Smooth muscle cell (in vitro differentiated cells): ENCODE results near the gene LTB. TPM values are rescaled to one million over a fixed set of nuclear protein-coding genes. Genes with fewer than 3 reads are reported as not detected.
A peak's percentile ranks its signal among the peaks of the same experiment; 100 is the strongest.

ENCODE experiments used
- DNase-seq: peaks from one replicate; lab custom pipeline; 2025; ENCODE audit not compliant: unreplicated experiment; lab: John Stamatoyannopoulos, UW
- H2AFZ ChIP-seq: fragments of 200-600 bp; sonication (generic); 2 replicates; pipeline ENCODE4 v1.6.0; 2016; ENCODE audit warnings: antibody characterized with exemption, low read depth, mild to moderate bottlenecking
- H3F3A ChIP-seq: fragments of 200-600 bp; sonication (generic); 2 replicates; pipeline ENCODE4 v1.6.0; 2017; ENCODE audit warnings: antibody characterized with exemption, low read depth
- H3K27ac ChIP-seq: fragments of 200-600 bp; sonication (generic); 2 replicates; pipeline ENCODE4 v1.5.1; 2016; ENCODE audit warnings: low read depth, mild to moderate bottlenecking
- H3K27me3 ChIP-seq: fragments of 200-600 bp; sonication (generic); 2 replicates; pipeline ENCODE4 v1.6.1; 2016; ENCODE audit warnings: low read depth, mild to moderate bottlenecking
- H3K36me3 ChIP-seq: fragments of 200-600 bp; sonication (generic); 2 replicates; pipeline ENCODE4 v1.5.1; 2016; ENCODE audit warnings: low read depth
- H3K4me1 ChIP-seq: fragments of 200-600 bp; sonication (generic); 2 replicates; pipeline ENCODE4 v1.5.1; 2016; ENCODE audit warnings: low read depth
- H3K4me2 ChIP-seq: fragments of 200-600 bp; sonication (generic); 2 replicates; pipeline ENCODE4 v1.6.0; 2016; ENCODE audit warnings: mild to moderate bottlenecking
- H3K4me3 ChIP-seq: fragments of 200-600 bp; sonication (generic); 2 replicates; pipeline ENCODE4 v1.5.1; 2016; ENCODE audit warnings: mild to moderate bottlenecking
- H3K79me2 ChIP-seq: fragments of 200-600 bp; sonication (generic); 2 replicates; pipeline ENCODE4 v1.6.0; 2016; ENCODE audit warnings: low read depth, mild to moderate bottlenecking
- H3K9ac ChIP-seq: fragments of 200-600 bp; sonication (generic); 2 replicates; pipeline ENCODE4 v1.6.0; 2016; ENCODE audit warnings: low read depth
- H3K9me3 ChIP-seq: fragments of 200-600 bp; sonication (generic); replicated peaks from 2 replicates; pipeline ENCODE4 v1.5.1; 2016; ENCODE audit warnings: low read depth
- H4K20me1 ChIP-seq: fragments of 200-600 bp; sonication (generic); 2 replicates; pipeline ENCODE4 v1.6.0; 2016; ENCODE audit warnings: low read depth
- CTCF ChIP-seq: fragments of 200-600 bp; sonication (generic); IDR thresholded peaks from 2 replicates; pipeline ENCODE4 v1.5.1; 2017; ENCODE audit warnings: borderline replicate concordance, mild to moderate bottlenecking, antibody characterized with exemption; ENCODE audit not compliant: insufficient read depth, poor library complexity, severe bottlenecking
- WGBS: methylation state at CpG from one replicate; pipeline ENCODE4 v1.1.7; 2016; ENCODE audit warnings: low lambda C conversion rate; 5-methylcytosine and 5-hydroxymethylcytosine counted together
- polyA plus RNA-seq: library from polyadenylated mRNA; unstranded; fragments of >200 nt; fragmentation: Nextera tagmentation; extraction: Ambion mirVana; gene quantifications from 2 replicates; pipeline ENCODE4 v1.2.1, GENCODE V29; 2016
- total RNA-seq: library from RNA; depleted of rRNA; stranded (reverse); fragments of >200 nt; gene quantifications from 2 replicates; pipeline ENCODE4 v1.2.3, GENCODE V29; 2014

The LTB gene
- total and polyA plus RNA-seq, 2 experiments from 2014 or later = 0.75 TPM; not detected in 1

GRCh38 chr6:31541658-31542521, 40.3 kb downstream of the LTB start, which contains the start of gene DDX39B:
Gene DDX39B, minus strand, starts transcription at chr6:31542003. Its CDS starts 1,471 bp downstream, at chr6:31540532.
- H3K79me2 ChIP-seq = peaks cover 55% of the 10 kb centered on the region
- H3K4me3 ChIP-seq = peak within 1 kb of the TSS; percentile 93
- H3K4me2 ChIP-seq = peak within 1 kb of the TSS; percentile 99
- H3K36me3 ChIP-seq = no peaks in the 10 kb centered on the region
- H4K20me1 ChIP-seq = peaks cover 46% of the 10 kb centered on the region
- H3K9me3 ChIP-seq = no peaks in the 10 kb centered on the region
- H3K27ac ChIP-seq = peak within 1 kb of the TSS; percentile 90
- peaks cover 19% of the 10 kb centered on the region for H3F3A ChIP-seq
- peak within 1 kb of the TSS; percentile 95 for H3K9ac ChIP-seq
- no peak for TF ChIP-seq CTCF
- no peaks in the 10 kb centered on the region for H3K27me3 ChIP-seq
- H3K4me1 ChIP-seq = peaks cover 20% of the 10 kb centered on the region
- peak within 1 kb of the TSS; percentile 86 for H2AFZ ChIP-seq
- WGBS = under 1% methylated on average over 43 of the region's 43 CpGs
- DNase-seq = peak; percentile 67

GRCh38 chr6:31541059-31541657, 41.1 kb downstream of the LTB start:
- Histone ChIP-seq H3K27me3 (no peaks in the 10 kb centered on the region), H3K36me3 (peaks cover 2% of the 10 kb centered on the region), H4K20me1 (peaks cover 53% of the 10 kb centered on the region), H3K9me3 (no peaks in the 10 kb centered on the region), H3K4me3 (peak overlapping the region; percentile 93), H3K4me1 (peaks cover 20% of the 10 kb centered on the region), H3K79me2 (peaks cover 63% of the 10 kb centered on the region), H3K4me2 (peak overlapping the region; percentile 99), H3K27ac (peak overlapping the region; percentile 90), H3F3A (peaks cover 17% of the 10 kb centered on the region), H3K9ac (peak overlapping the region; percentile 95), H2AFZ (no peak overlapping the region)
- TF ChIP-seq CTCF = no peak
- no peak for DNase-seq
- under 1% methylated on average over 21 of the region's 21 CpGs for WGBS

GRCh38 chr6:31540640-31541039, 41.6 kb downstream of the LTB start:
- Histone ChIP-seq H3K9ac (peak overlapping the region; percentile 95), H3K79me2 (peaks cover 68% of the 10 kb centered on the region), H3K4me1 (peaks cover 20% of the 10 kb centered on the region), H3K9me3 (no peaks in the 10 kb centered on the region), H3K27me3 (no peaks in the 10 kb centered on the region), H2AFZ (no peak overlapping the region), H4K20me1 (peaks cover 58% of the 10 kb centered on the region), H3K4me2 (peak overlapping the region; percentile 99), H3F3A (peaks cover 17% of the 10 kb centered on the region), H3K27ac (peak overlapping the region; percentile 90), H3K4me3 (peak overlapping the region; percentile 93), H3K36me3 (peaks cover 7% of the 10 kb centered on the region)
- DNase-seq = no peak
- TF ChIP-seq CTCF = no peak
- WGBS = 13% methylated on average over 4 of the region's 4 CpGs
